Measurements from ENCODE around the gene BCAS3. TPM values are rescaled to one million over a fixed set of nuclear protein-coding genes. Genes with fewer than 3 reads are reported as not detected.

BCAS3 gene
- total RNA-seq, 1 experiment from 2014 or later: 6.0 TPM

DNA sequence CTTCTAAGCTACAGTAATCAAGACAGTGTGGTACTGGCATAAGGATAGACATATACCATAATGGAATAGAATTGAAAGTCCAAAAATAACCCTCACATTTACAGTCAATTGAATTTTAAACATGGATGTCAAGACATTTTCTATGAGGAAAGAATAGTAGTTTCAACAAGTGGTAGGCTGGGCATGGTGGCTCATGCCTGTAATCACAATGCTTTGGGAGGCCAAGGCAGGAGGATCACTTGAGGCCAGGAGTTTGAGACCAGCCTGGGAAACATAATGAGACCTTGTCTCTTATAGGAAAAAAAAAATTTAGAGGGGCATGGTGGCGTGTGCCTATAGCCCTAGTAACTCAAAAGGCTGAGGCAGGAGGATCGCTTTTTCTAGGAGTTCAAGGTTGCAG is 599.2 kb downstream of the BCAS3 start:
- no peak for DNase-seq (ENCODE audit: low spot score)
- in situ Hi-C loops (cut with HindIII; ENCODE audit: low sequenced_read_pairs): no loop called here

DNA sequence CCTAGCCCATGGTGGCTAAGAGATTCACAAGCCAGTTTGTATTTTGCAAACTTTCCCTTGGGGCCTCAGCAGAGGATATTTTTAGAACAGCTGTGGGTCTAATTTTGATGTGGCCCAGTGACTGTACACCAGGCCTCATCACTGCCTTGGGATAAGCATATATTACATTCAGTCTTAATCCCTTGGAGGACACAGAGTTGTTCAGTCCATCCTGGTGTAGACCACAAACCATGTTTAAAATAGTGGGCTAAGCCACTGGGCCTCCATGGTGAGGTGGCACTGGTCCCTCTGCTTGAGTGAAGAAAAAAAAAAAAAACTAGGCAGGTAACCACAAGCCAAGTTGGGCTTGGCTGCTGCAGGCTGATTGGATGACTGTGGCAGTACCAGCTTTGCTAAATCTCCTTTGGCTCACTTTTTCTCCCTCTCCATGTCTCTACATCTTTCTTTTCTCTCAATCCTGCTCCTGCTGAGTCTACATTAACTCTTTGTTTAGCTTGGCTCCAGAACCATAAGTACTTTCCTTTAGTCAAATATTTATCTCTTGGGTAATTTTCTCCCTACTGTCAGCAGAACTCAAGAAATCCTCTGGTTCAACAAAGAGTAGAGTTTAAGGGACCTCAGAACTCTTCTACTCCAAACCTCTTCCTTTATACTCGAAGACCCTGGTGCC is 602.0 kb downstream of the BCAS3 start:
- DNase-seq (ENCODE audit: low spot score): no peak
- in situ Hi-C loops (cut with HindIII; ENCODE audit: low sequenced_read_pairs): no loop called here

- in situ Hi-C loops (cut with HindIII; ENCODE audit: low sequenced_read_pairs): no loop called here
- DNase-seq (ENCODE audit: low spot score): no peak
Measured at GRCh38 chr17:61280338-61280737, 602.7 kb downstream of the BCAS3 start.

GRCh38 chr17:61280851-61281250 is 603.2 kb downstream of the BCAS3 start:
- DNase-seq (ENCODE audit: low spot score): no peak
- in situ Hi-C loops (cut with HindIII; ENCODE audit: low sequenced_read_pairs): no loop called here

DNA sequence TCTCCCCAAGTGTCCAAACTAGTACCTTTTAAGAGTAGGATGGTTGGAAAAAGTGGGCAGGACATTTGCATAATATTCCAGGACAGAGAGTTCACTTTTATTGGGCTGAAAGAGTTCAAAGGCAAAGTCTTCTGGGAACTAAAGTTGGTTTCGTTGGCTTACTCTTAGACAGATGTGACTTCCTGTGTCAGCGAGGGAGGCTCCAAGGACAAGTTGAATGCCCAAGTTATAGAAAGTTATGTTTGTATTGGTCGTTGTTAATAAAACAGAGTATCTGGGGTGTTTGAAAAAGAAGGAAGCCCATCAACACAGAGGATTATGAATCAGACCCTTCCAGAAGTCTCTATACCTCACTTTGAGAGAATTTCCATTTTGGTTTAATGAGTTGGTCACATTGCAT is 604.7 kb downstream of the BCAS3 start:
- in situ Hi-C loops (cut with HindIII; ENCODE audit: low sequenced_read_pairs): no loop called here
- no peak for DNase-seq (ENCODE audit: low spot score)

DNA sequence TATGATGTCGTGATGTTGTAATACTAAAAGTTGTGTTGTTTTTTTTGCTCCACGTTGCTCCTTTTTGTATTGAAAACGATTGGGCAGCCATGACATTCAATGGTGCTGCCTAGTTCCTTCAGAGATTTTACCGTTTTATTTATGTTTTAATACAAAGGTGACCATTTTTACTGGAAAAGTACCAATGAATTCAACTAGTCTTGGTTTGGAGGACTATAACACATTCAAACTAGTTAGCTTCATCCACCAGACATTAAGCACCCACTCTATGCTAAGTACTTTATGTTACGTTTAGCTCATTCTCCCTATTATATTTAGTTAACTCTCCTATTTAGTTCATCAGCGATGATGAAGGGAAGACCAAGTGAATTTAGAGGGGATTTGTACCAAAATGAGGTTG is 605.4 kb downstream of the BCAS3 start:
- DNase-seq (ENCODE audit: low spot score): no peak
- in situ Hi-C loops (cut with HindIII; ENCODE audit: low sequenced_read_pairs): no loop called here

DNA sequence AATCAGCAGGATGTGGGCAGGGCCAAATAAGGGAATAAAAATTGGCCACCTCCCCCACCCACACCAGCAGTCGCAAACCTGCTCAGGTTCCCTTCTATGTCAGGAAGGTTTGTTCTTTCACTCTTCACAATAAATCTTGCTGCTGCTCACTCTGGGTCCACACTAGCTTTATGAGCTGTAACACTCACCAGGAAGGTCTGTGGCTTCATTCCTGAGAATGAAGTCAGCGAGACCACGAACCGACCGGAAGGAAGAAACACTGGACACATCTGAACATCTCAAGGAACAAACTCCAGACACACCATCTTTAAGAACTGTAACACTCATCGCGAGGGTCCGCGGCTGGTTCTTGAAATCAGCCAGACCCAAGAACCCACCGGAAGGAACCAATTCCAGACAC is 606.5 kb downstream of the BCAS3 start:
- in situ Hi-C loops (cut with HindIII; ENCODE audit: low sequenced_read_pairs): no loop called here
- DNase-seq (ENCODE audit: low spot score): no peak

GRCh38 chr17:61284746-61285145 is 607.1 kb downstream of the BCAS3 start:
- in situ Hi-C loops (cut with HindIII; ENCODE audit: low sequenced_read_pairs): no loop called here
- DNase-seq (ENCODE audit: low spot score): no peak

DNA sequence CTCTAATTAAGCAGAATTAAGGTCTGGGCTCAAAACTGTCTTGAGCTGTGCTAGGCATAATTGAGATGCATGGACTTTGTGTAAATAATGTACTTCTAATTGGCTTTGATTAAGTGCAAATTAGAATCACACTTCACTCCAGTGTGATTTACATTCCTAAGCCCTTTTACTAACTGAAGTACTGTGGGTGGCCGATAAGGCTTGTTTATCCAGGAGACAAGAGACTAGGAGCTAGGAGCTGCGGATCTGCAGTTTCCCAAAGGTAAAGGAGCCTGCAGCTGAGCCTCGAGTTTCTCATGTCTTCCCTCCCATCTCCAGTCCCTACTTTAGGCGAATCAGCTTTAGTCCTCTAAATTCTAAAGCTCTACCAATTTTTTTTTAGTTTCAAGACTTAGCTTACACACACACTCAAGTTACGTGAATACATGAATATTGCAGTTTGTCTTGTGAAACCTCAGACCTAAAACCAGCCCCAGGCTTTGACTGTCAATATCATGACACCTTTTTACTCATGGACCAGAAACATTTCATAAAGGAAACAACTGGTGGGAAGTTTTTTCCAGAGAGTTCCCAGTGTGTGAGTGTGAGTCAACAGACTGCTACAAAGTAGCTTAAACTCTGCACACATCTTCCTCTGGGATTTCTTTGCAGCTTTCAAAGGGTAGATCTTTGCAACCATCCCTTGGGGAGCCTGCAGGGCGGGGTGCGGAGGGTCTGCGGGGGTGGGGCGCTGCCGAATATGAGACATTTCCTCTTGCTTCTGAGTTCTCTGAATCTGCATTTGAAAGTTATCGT is 608.1 kb downstream of the BCAS3 start:
- no peak for DNase-seq (ENCODE audit: low spot score)
- in situ Hi-C loops (cut with HindIII; ENCODE audit: low sequenced_read_pairs): no loop called here

GRCh38 chr17:61286449-61286848 is 608.8 kb downstream of the BCAS3 start:
- in situ Hi-C loops (cut with HindIII; ENCODE audit: low sequenced_read_pairs): no loop called here

DNA sequence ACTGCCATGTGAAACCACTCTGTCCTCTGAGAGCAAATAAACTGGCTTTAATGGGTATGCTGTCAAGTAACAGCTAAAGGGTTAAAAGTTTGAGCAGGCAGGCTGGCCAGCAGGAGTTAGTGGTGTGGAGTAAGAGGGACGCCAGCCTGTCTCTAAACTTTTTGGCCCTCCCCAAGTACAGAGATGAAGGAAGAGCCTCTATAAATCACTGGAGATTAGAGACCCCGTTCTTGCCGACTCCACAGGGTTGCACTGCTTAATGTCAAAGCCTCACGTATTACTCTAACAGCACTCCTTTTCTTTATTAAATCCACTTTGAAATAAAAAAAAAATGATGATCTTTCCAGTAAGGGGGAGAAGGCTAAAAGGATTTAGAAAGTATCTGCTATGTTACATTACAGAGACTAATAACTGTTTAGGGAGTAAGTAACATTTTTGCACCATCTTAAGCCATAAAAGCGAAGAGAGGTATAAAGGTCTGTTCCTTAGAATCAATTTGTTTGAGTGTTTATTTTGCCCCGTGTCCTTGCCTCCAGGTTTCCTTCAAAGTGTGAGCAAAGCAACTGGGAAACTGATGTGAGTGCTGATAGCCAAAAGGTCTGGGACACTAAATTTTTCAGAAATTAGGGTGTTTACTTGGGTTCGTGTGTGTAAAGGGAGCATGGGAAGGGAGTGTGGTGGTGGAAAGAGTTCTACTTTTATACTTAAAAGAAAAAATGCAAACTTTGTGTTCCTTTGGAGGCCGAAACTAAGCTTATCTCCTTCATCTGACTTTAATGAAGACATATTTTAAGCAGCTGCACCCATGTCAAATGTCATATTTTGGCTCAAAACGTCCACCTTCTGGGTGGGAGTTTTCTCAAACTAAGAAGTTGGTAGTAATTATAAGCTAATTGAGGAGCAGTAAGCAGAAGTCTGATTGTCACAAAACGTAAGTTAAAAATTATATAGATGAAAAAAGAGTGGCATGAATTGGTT is 612.0 kb downstream of the BCAS3 start:
- DNase-seq (ENCODE audit: low spot score): no peak
- in situ Hi-C loops (cut with HindIII; ENCODE audit: low sequenced_read_pairs): no loop called here

More at GRCh38 chr17:61286449-61286848, 608.8 kb downstream of the BCAS3 start:
- DNase-seq (ENCODE audit: low spot score): no peak

- in situ Hi-C loops (cut with HindIII; ENCODE audit: low sequenced_read_pairs): no loop called here
- DNase-seq (ENCODE audit: low spot score): no peak
Measured at GRCh38 chr17:61291451-61292285, 614.0 kb downstream of the BCAS3 start.

- in situ Hi-C loops (cut with HindIII; ENCODE audit: low sequenced_read_pairs): no loop called here
- DNase-seq (ENCODE audit: low spot score): no peak
Measured at GRCh38 chr17:61294286-61294685, 616.6 kb downstream of the BCAS3 start.

- in situ Hi-C loops (cut with HindIII; ENCODE audit: low sequenced_read_pairs): no loop called here
- no peak for DNase-seq (ENCODE audit: low spot score)
Measured at GRCh38 chr17:61294777-61295176, 617.1 kb downstream of the BCAS3 start.

DNA sequence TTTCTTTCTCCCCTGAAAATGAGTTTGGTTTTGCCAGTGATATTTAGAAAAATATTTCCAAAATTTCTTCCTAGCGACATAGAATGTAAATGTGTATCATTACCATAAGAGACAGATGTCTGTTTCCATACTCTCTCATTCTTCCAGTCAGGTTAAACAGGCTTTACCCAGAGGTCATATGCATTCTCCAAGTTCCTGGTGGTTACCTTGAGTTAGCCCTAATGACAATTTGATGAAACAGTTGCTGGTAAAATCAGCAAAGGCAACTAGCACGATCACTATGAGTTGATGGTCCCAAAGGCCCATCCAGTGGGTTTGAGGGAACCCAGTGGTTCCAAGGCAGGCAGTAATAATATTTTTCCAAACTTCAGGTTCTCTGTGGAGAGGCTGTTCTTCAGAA is 618.4 kb downstream of the BCAS3 start:
- DNase-seq (ENCODE audit: low spot score): no peak
- in situ Hi-C loops (cut with HindIII; ENCODE audit: low sequenced_read_pairs): no loop called here

GRCh38 chr17:61299517-61300513 is 622.2 kb downstream of the BCAS3 start:
- in situ Hi-C loops (cut with HindIII; ENCODE audit: low sequenced_read_pairs): no loop called here

DNA sequence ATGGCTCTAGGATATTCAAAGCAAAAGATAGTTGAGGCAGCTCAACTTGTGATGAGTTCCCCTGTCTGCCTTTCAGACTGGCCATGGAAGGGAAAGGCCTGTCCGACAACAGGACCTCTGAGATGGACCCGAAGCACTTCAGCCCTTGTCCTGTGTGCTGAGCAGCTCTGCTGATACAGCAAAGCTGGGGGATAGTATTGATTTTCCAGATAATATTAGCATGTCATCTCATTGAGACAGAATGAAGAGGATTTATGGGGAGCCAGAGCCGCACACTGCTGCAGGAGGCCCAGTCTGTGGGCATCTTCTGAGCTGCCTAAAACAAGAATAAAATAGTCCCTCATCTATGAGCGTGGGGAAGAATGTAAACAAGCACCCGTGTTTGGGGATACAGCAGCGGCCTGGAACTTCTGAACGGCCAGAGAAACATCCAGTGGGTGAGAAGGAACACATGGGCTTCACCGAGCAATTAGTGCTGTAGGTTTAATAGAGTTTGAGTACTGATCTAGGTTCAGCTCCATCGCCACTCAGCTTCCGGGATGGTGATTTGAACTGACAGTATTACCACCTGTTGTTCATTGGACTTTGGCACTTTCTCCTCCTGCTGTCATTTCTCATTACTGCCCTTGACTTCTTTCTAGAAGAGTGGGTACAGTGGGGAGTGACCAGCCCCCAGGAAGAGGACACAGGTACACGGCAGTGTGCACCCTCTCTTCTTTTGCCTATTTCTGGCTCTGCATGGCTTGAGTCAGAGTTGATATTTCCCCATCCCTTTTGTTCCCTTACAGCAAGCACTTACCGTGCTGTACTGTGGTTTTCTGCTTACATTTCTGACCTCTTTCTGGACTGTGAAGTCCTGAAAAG is 625.5 kb downstream of the BCAS3 start:
- DNase-seq (ENCODE audit: low spot score): no peak
- in situ Hi-C loops (cut with HindIII; ENCODE audit: low sequenced_read_pairs): no loop called here

More at GRCh38 chr17:61299517-61300513, 622.2 kb downstream of the BCAS3 start:
- no peak for DNase-seq (ENCODE audit: low spot score)

Data from G401 (cell line).